ENCODE data around the gene AKT3. TPM values are rescaled to one million over a fixed set of nuclear protein-coding genes. Genes with fewer than 3 reads are reported as not detected.

The AKT3 gene
- total and polyA plus RNA-seq, 2 of the 8 experiments (the other 6 are each of a cell fraction or from before 2014, with no cell fraction given), result 6.0 to 36.4 TPM

DNA sequence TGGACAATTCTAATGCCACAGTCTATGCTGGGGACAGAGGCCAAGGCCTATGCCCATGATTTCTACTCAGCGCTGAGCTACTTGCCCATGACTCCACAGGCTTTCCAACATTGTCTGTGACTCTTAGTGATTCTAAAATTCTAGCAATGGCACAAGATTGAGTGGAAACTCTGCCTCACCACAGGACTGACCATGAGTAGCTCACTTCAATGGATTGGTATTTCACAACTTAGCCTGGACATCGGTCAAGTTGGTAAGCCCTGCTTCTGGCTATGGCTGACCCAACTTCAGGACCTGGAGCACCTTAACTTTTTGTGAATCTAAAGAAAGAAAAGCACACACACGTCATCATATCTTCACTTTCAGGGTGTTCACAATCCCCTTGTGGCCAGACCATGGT, 339.1 kb downstream of the AKT3 start (continued):
- TF ChIP-seq ATF2 (IDR thresholded peaks at IDR 0.05; ENCODE audit: low read length) (no peak), ZNF274 (IDR thresholded peaks at IDR 0.05; ENCODE audit: borderline replicate concordance, extremely low read depth, low read length) (no peak), SP1 (IDR thresholded peaks at IDR 0.05; ENCODE audit: low read depth, low read length) (no peak)

Measured in H1 (cell line).